GM19239 (cell line): ENCODE results near the gene MID2.
"Not testable (repeated sequence)": the region's sequence is repeated elsewhere in the genome, so short reads cannot be mapped to it uniquely, and the experiment has no call there.

Source experiments
- DNase-seq: peaks from one replicate; pipeline ENCODE4 v3.0.0; 2011; ENCODE audit warnings: low spot score; ENCODE audit not compliant: insufficient read length
- FAIRE-seq: peaks from 2 replicates; lab custom pipeline; 2011; peaks lifted over from hg19 to GRCh38; lab: Jason Lieb, UNC

MID2 gene

GRCh38 chrX:107935200-107935599 lies 109.5 kb downstream of the MID2 start:
- DNase-seq (no peak), FAIRE-seq (no peak)

DNA sequence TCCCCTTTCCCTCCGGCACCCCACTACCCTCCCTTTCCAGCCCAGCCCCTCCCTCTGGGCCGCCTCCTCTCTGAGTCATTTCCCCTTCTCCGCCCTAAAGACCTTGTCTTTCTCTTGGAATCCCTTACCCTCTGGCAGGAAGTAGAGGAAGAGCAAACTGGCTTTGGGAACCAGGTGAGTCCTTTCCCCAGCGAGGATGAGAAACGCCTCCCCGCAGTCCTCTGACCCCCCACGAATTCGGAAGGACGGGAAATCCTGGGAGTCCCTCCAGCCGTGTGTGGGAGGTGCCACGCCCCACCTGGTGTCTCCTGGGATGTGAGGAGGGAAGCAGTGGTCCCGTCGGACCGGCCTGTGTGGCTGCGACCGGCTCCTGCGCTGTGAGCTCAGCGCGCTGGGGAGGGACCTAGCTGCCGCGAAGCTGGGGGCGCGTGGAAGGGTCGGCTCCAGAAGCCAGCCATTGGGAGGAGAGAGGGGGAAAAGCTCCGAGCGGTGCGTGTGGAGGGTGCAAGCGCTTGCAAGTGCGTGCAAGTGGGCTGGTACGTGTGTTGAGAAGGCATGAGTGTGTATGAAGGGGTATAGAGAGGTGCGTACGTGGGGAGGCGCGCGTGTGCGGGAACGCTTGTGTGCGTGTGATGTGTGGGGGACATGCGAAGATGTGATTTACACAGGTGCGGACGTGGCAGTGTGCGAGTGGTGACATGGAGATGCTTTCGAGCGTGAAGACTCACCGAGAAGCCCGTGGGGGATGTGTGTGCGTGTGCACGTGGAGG lies 110.2 kb downstream of the MID2 start:
- DNase-seq = no peak
- no peak for FAIRE-seq

GRCh38 chrX:107936434-107936730 lies 110.7 kb downstream of the MID2 start:
- FAIRE-seq = no peak
- no peak for DNase-seq

DNA sequence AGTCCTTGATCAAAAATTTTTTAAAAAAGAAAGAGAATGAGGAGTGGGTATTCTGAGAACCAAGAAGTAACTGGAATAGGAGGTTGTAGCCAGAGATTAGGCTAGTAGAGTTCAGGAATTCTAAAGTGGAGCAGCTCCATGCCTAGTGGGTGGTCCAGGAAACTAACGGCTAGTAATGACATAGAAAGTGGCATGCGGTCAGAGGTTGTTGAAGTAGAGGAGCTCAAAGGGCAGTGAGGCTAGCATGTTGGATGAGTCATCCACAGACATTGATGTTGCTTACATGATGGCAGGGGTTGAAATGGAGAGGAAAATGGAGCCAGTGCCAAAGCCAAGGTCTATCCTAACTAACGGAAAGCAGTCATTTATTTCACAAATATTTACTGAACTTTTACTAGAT lies 114.4 kb downstream of the MID2 start:
- FAIRE-seq (no peak), DNase-seq (no peak)

DNA sequence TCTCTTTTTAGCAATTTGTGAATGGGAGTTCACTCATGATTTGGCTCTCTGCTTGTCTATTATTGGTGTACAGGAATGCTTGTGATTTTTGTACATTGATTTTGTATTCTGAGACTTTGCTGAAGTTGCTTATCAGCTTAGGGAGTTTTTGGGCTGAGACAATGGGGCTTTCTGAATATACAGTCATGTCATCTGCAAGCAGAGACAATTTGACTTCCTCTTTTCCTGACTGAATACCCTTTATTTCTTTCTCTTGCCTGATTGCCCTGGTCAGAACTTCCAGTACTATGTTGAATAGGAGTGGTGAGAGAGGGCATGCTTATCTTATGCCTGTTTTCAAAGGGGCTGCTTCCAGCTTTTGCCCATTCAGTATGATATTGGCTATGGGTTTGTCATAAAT lies 129.7 kb downstream of the MID2 start:
- not testable (repeated sequence) for DNase-seq, FAIRE-seq

GRCh38 chrX:107968623-107969022 lies 143.0 kb downstream of the MID2 start:
- no peak for FAIRE-seq
- DNase-seq = no peak

DNA sequence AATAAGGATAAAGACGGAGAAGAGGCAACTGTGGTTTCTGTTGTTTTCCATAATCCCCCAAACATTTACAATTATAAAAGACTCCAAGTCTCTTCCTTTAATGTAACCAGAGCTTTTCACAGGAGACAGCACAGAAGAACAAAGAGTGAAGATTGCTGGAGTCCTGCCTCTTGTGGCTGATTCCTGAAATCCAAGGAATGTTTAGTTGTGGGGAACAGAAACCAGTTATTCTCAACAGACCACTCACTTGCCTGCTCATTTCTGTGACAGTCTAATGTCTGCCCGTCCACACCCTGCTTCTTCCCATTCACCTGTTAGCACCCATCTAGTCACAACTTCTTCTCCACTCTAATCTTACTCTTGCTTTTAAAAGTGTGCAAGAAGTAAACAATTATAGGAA lies 144.4 kb downstream of the MID2 start:
- DNase-seq = no peak
- FAIRE-seq = no peak

DNA sequence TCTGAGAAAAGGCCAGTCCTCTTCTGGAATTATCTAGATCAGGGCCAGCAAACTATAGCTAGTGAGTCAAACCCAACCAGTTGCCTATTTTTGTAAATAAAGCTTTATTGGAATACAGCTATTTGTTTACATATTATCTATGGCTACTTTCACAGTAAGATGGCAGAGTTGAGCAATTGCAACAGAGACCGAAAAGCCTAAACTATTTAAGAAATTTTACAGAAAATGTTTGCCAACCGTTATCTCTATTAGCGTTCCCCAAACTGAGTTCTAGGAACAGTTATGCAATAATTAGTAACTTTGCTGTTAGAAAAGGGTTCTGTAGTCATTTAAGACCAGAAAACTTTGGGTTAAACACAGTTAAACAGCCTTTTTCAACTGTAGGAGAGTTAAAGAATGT lies 146.0 kb downstream of the MID2 start:
- DNase-seq (no peak), FAIRE-seq (no peak)
